Neutrophil (primary cell): Measurements from ENCODE around the gene C3orf49.

Experiments used
- H3K27ac ChIP-seq: fragments of 200-600 bp; sonication (generic); 2 replicates; pipeline ENCODE4 v1.5.1; 2016; ENCODE audit warnings: mild to moderate bottlenecking, moderate library complexity
- H3K27me3 ChIP-seq: fragments of 200-600 bp; sonication (generic); 2 replicates; pipeline ENCODE4 v1.6.0; 2016; ENCODE audit warnings: mild to moderate bottlenecking
- H3K36me3 ChIP-seq: fragments of 200-600 bp; sonication (generic); 2 replicates; pipeline ENCODE4 v1.5.1; 2017
- H3K4me1 ChIP-seq, 2 experiments: fragments of 200-600 bp in 1 of 2; sonication (generic) in 1 of 2; 1 replicate in 1 of 2; 2 replicates in 1 of 2; pipeline versions ENCODE4 v1.5.1 to v1.6.1; 2013 to 2016; ENCODE audit warnings: low read depth in 1 of 2, low read length in 1 of 2, mild to moderate bottlenecking in 1 of 2, moderate library complexity in 1 of 2; ENCODE audit not compliant: control insufficient read depth in 1 of 2, insufficient read depth in 1 of 2
- H3K4me3 ChIP-seq, 2 experiments: fragments of 200-600 bp in 1 of 2; sonication (generic) in 1 of 2; 1 replicate in 1 of 2; 2 replicates in 1 of 2; pipeline ENCODE4 v1.5.1; 2013 to 2016; ENCODE audit warnings: low read depth in 1 of 2, low read length in 1 of 2, mild to moderate bottlenecking in 1 of 2, moderate library complexity in 1 of 2
- H3K9me3 ChIP-seq: fragments of 200-600 bp; sonication (generic); 2 replicates; pipeline ENCODE4 v1.5.1; 2016
- TF ChIP-seq, protein P1 (sequence below): fragments of 200-600 bp; sonication (generic); IDR thresholded peaks from 2 replicates; pipeline ENCODE4 v1.5.1; 2016; ENCODE audit warnings: antibody characterized with exemption

Gene C3orf49

GRCh38 chr3:63895422-63896189, 76.5 kb downstream of the C3orf49 start:
- Histone ChIP-seq H3K27ac (peak overlapping the region; percentile 26), H3K27me3 (no peaks in the 10 kb centered on the region), H3K4me3 (no peak overlapping the region), H3K9me3 (no peaks in the 10 kb centered on the region), H3K4me1 (peaks cover 7 to 8% of the 10 kb centered on the region in 2 experiments), H3K36me3 (peaks cover 39% of the 10 kb centered on the region)
- TF ChIP-seq, protein P1, sequence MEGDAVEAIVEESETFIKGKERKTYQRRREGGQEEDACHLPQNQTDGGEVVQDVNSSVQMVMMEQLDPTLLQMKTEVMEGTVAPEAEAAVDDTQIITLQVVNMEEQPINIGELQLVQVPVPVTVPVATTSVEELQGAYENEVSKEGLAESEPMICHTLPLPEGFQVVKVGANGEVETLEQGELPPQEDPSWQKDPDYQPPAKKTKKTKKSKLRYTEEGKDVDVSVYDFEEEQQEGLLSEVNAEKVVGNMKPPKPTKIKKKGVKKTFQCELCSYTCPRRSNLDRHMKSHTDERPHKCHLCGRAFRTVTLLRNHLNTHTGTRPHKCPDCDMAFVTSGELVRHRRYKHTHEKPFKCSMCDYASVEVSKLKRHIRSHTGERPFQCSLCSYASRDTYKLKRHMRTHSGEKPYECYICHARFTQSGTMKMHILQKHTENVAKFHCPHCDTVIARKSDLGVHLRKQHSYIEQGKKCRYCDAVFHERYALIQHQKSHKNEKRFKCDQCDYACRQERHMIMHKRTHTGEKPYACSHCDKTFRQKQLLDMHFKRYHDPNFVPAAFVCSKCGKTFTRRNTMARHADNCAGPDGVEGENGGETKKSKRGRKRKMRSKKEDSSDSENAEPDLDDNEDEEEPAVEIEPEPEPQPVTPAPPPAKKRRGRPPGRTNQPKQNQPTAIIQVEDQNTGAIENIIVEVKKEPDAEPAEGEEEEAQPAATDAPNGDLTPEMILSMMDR = no peak

GRCh38 chr3:63896332-63897030, 77.4 kb downstream of the C3orf49 start:
- H3K36me3 ChIP-seq = peaks cover 39% of the 10 kb centered on the region
- H3K27ac ChIP-seq = peak overlapping the region; percentile 26
- H3K4me3 ChIP-seq = no peak overlapping the region
- H3K27me3 ChIP-seq = no peaks in the 10 kb centered on the region
- H3K4me1 ChIP-seq = peaks cover 7 to 8% of the 10 kb centered on the region in 2 experiments
- no peaks in the 10 kb centered on the region for H3K9me3 ChIP-seq
- TF ChIP-seq, protein P1 = no peak
